HepG2 (cell line): ENCODE results near the gene BCORL1.

Experiments
- CTCF ChIP-seq: sonication (generic); formaldehyde crosslinking; IDR thresholded peaks from 2 replicates; pipeline ENCODE4 v1.5.0; 2020; ENCODE audit warnings: mild to moderate bottlenecking, missing genetic modification reagents, moderate library complexity
- FOSL1 ChIP-seq: sonication (generic); formaldehyde crosslinking; IDR thresholded peaks from 2 replicates; pipeline ENCODE4 v1.9.0; 2021; ENCODE audit warnings: missing genetic modification reagents, borderline replicate concordance
- PHF8 ChIP-seq: sonication (generic); formaldehyde crosslinking; IDR thresholded peaks from 2 replicates; pipeline ENCODE4 v1.5.0; 2020; ENCODE audit warnings: missing genetic modification reagents
- RAD21 ChIP-seq: fragments of 450-650 bp; formaldehyde crosslinking; IDR thresholded peaks from 2 replicates; pipeline ENCODE4 v1.5.0; 2020; ENCODE audit warnings: mild to moderate bottlenecking
- RXRA ChIP-seq: sonication (generic); formaldehyde crosslinking; IDR thresholded peaks from 2 replicates; pipeline ENCODE4 v1.5.1; 2020; ENCODE audit warnings: missing genetic modification reagents
- ZNF367 ChIP-seq: sonication (generic); formaldehyde crosslinking; IDR thresholded peaks from 2 replicates; pipeline ENCODE4 v1.4.0; 2020; ENCODE audit warnings: missing genetic modification reagents, borderline replicate concordance
- TF ChIP-seq, protein P1 (sequence below): sonication (generic); formaldehyde crosslinking; IDR thresholded peaks from 2 replicates; pipeline ENCODE4 v1.4.0; 2020; ENCODE audit warnings: missing genetic modification reagents
- TF ChIP-seq, protein P2 (sequence below): sonication (generic); formaldehyde crosslinking; IDR thresholded peaks from 2 replicates; pipeline ENCODE4 v1.9.0; 2021; ENCODE audit warnings: missing genetic modification reagents, borderline replicate concordance

DNA sequence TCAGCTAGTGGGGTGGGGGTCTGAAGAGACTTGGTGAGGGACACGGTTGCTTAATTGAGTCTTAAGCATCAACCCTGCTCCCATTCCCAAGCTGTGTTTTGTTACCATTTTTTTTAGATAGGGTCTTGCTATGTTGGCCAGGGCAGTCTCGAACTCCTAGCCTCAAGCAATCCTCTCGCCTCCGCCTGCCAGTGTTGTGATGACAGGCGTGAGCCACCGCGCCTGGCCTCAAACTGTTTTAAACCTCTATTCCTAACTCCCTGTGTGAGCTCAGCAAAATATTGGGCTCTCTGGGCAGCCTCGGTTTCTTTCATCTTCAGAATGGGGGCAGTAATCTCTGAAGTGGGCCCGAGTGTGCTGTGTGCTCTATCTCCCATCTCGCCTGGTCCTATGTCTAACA, 26.3 kb upstream of the BCORL1 start:
- TF ChIP-seq ZNF367 (CRISPR knock-in tag) (no peak), FOSL1 (CRISPR knock-in tag) (no peak), RAD21 (CRISPR knock-in tag) (no peak), PHF8 (CRISPR knock-in tag) (no peak), RXRA (CRISPR knock-in tag) (no peak), CTCF (CRISPR knock-in tag) (no peak)
- TF ChIP-seq, protein P1, sequence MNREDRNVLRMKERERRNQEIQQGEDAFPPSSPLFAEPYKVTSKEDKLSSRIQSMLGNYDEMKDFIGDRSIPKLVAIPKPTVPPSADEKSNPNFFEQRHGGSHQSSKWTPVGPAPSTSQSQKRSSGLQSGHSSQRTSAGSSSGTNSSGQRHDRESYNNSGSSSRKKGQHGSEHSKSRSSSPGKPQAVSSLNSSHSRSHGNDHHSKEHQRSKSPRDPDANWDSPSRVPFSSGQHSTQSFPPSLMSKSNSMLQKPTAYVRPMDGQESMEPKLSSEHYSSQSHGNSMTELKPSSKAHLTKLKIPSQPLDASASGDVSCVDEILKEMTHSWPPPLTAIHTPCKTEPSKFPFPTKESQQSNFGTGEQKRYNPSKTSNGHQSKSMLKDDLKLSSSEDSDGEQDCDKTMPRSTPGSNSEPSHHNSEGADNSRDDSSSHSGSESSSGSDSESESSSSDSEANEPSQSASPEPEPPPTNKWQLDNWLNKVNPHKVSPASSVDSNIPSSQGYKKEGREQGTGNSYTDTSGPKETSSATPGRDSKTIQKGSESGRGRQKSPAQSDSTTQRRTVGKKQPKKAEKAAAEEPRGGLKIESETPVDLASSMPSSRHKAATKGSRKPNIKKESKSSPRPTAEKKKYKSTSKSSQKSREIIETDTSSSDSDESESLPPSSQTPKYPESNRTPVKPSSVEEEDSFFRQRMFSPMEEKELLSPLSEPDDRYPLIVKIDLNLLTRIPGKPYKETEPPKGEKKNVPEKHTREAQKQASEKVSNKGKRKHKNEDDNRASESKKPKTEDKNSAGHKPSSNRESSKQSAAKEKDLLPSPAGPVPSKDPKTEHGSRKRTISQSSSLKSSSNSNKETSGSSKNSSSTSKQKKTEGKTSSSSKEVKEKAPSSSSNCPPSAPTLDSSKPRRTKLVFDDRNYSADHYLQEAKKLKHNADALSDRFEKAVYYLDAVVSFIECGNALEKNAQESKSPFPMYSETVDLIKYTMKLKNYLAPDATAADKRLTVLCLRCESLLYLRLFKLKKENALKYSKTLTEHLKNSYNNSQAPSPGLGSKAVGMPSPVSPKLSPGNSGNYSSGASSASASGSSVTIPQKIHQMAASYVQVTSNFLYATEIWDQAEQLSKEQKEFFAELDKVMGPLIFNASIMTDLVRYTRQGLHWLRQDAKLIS (CRISPR knock-in tag) = no peak
- TF ChIP-seq, protein P2, sequence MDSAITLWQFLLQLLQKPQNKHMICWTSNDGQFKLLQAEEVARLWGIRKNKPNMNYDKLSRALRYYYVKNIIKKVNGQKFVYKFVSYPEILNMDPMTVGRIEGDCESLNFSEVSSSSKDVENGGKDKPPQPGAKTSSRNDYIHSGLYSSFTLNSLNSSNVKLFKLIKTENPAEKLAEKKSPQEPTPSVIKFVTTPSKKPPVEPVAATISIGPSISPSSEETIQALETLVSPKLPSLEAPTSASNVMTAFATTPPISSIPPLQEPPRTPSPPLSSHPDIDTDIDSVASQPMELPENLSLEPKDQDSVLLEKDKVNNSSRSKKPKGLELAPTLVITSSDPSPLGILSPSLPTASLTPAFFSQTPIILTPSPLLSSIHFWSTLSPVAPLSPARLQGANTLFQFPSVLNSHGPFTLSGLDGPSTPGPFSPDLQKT = no peak
